PC-3 (cell line): Measurements from ENCODE around the gene LYSMD3. TPM values are rescaled to one million over a fixed set of nuclear protein-coding genes. Genes with fewer than 3 reads are reported as not detected.

Experiments used
- ATAC-seq: fragments of 200-7000 bp; cut with Tn5 transposase; 2 replicates; pipeline ENCODE4 v1.9.1; 2020; ENCODE audit warnings: mild to moderate bottlenecking, moderate library complexity
- BruUV-seq: library from RNA; stranded (reverse); fragments of 400-500 nt; replicated peaks from 2 replicates; lab custom pipeline; 2021; lab: Mats Ljungman, UMichigan
- CTCF ChIA-PET: fragments of 300-600 bp; sonication (Branson Sonifier 250); formaldehyde crosslinking; loops from one replicate; lab custom pipeline; 2022; ENCODE audit warnings: antibody characterized with exemption; lab: Charles Lee
- POLR2A ChIA-PET: fragments of 300-600 bp; sonication (Branson Sonifier 250); formaldehyde crosslinking; loops from one replicate; lab custom pipeline; 2022; ENCODE audit warnings: antibody characterized with exemption; ENCODE audit not compliant: unreplicated experiment; lab: Charles Lee
- DNase-seq: peaks from one replicate; pipeline ENCODE4 v3.0.0-alpha.2; 2015
- H2AFZ ChIP-seq: fragments of 300-600 bp; sonication (generic); 2 replicates; pipeline ENCODE4 v1.6.0; 2016; ENCODE audit warnings: antibody characterized with exemption, low read length
- H3F3A ChIP-seq: fragments of 300-600 bp; sonication (generic); one replicate; pipeline ENCODE4 v1.6.0; 2017; ENCODE audit warnings: antibody characterized with exemption, low read length, control low read depth, mild to moderate bottlenecking; ENCODE audit not compliant: unreplicated experiment
- H3K27ac ChIP-seq: fragments of 300-600 bp; sonication (generic); 2 replicates; pipeline ENCODE4 v1.5.1; 2016; ENCODE audit warnings: mild to moderate bottlenecking, low read length
- H3K27me3 ChIP-seq: fragments of 300-600 bp; sonication (generic); 2 replicates; pipeline ENCODE4 v1.6.1; 2016; ENCODE audit warnings: low read length, mixed read lengths
- H3K36me3 ChIP-seq: fragments of 300-600 bp; sonication (generic); 2 replicates; pipeline ENCODE4 v1.6.1; 2016; ENCODE audit warnings: low read depth, mixed run types, low read length, mixed read lengths
- H3K4me1 ChIP-seq: fragments of 300-600 bp; sonication (generic); 2 replicates; pipeline ENCODE4 v1.5.1; 2016; ENCODE audit warnings: low read length; ENCODE audit not compliant: insufficient read depth
- H3K4me2 ChIP-seq: fragments of 300-600 bp; sonication (generic); 2 replicates; pipeline ENCODE4 v1.6.0; 2016; ENCODE audit warnings: low read length
- H3K4me3 ChIP-seq: fragments of 300-600 bp; sonication (generic); 2 replicates; pipeline ENCODE4 v1.5.1; 2016; ENCODE audit warnings: mild to moderate bottlenecking, low read length, mixed read lengths
- H3K79me2 ChIP-seq: fragments of 300-600 bp; sonication (generic); 2 replicates; pipeline ENCODE4 v1.6.1; 2017; ENCODE audit warnings: low read length, mixed read lengths
- H3K9ac ChIP-seq: fragments of 300-600 bp; sonication (generic); 2 replicates; pipeline ENCODE4 v1.6.0; 2016; ENCODE audit warnings: mild to moderate bottlenecking, low read length
- H3K9me2 ChIP-seq: fragments of 300-600 bp; sonication (generic); replicated peaks from 2 replicates; pipeline ENCODE4 v1.6.1; 2016; ENCODE audit warnings: mixed run types, low read length, mixed read lengths
- H3K9me3 ChIP-seq: fragments of 300-600 bp; sonication (generic); 2 replicates; pipeline ENCODE4 v1.6.1; 2016; ENCODE audit warnings: low read length, mixed read lengths
- H4K20me1 ChIP-seq: fragments of 300-600 bp; sonication (generic); 2 replicates; pipeline ENCODE4 v1.6.1; 2016; ENCODE audit warnings: low read length, mixed read lengths
- CTCF ChIP-seq: fragments of 300-600 bp; sonication (generic); conservative IDR thresholded peaks from 2 replicates; pipeline ENCODE4 v1.5.1; 2017; ENCODE audit warnings: antibody characterized with exemption, low read depth, mild to moderate bottlenecking, low read length
- EZH2 ChIP-seq: fragments of 300-600 bp; sonication (generic); IDR thresholded peaks from one replicate; pipeline ENCODE4 v1.6.1; 2017; ENCODE audit warnings: antibody characterized with exemption, mild to moderate bottlenecking, low read length; ENCODE audit not compliant: unreplicated experiment
- EZH2phosphoT487 ChIP-seq: fragments of 300-600 bp; sonication (generic); IDR thresholded peaks from 2 replicates; pipeline ENCODE4 v1.6.1; 2018; ENCODE audit warnings: mild to moderate bottlenecking, antibody characterized with exemption, low read length, borderline replicate concordance
- intact Hi-C: fragments of 100-400 bp; cut with micrococcal nuclease; formaldehyde crosslinking; loops from 2 replicates; pipeline ENCODE4 v1.9.0; 2023
- total RNA-seq: library from RNA; depleted of rRNA; stranded (reverse); fragments of >200 nt; gene quantifications from 2 replicates; pipeline ENCODE4 v1.2.3, GENCODE V29; 2014

The LYSMD3 gene
- total RNA-seq, 1 experiment from 2014 or later, result 10.0 TPM

GRCh38 chr5:90510438-90510837, 18.9 kb downstream of the LYSMD3 start:
- Histone ChIP-seq H4K20me1 (no peaks in the 10 kb centered on the region), H3K36me3 (no peaks in the 10 kb centered on the region; the same call in 1 of the 2 replicates), H3K27me3 (no peaks in the 10 kb centered on the region), H3F3A (no peaks in the 10 kb centered on the region), H3K4me3 (no peak overlapping the region), H3K9ac (no peak overlapping the region), H3K27ac (no peak overlapping the region), H3K79me2 (no peaks in the 10 kb centered on the region), H3K4me2 (no peak overlapping the region), H3K9me2 (no peaks in the 10 kb centered on the region), H3K9me3 (no peaks in the 10 kb centered on the region), H2AFZ (no peak overlapping the region), H3K4me1 (peaks cover 9% of the 10 kb centered on the region)
- intact Hi-C loops, result no loop called here
- TF ChIP-seq EZH2, result no peak
- no peak for TF ChIP-seq EZH2phosphoT487
- no peak for TF ChIP-seq CTCF
- CTCF ChIA-PET, result no interaction called here
- POLR2A ChIA-PET, result interaction anchor here (0.7 kb wide), 1 partner anchor 384 kb away, joined by 11 read pairs; no protein-coding TSS in a partner anchor
- no peak for DNase-seq
- no peak for ATAC-seq
- BruUV-seq, result no TSS peak

- ChIA-PET POLR2A (no interaction called here), CTCF (no interaction called here)
- no peaks in the 10 kb centered on the region for H3K27me3 ChIP-seq
- H3K36me3 ChIP-seq, result no peaks in the 10 kb centered on the region; the same call in 1 of the 2 replicates
- TF ChIP-seq EZH2phosphoT487 (no peak), CTCF (no peak), EZH2 (no peak)
- H3K4me2 ChIP-seq, result no peak overlapping the region
- H3F3A ChIP-seq, result peaks cover 11% of the 10 kb centered on the region
- BruUV-seq, result no TSS peak
- H3K9me2 ChIP-seq, result no peaks in the 10 kb centered on the region
- no peak for DNase-seq
- peaks cover 35% of the 10 kb centered on the region for H3K4me1 ChIP-seq
- H3K9ac ChIP-seq, result no peak overlapping the region
- H3K9me3 ChIP-seq, result no peaks in the 10 kb centered on the region
- no peaks in the 10 kb centered on the region for H4K20me1 ChIP-seq
- ATAC-seq, result no peak
- H3K4me3 ChIP-seq, result no peak overlapping the region
- H3K79me2 ChIP-seq, result no peaks in the 10 kb centered on the region
- no peak overlapping the region for H3K27ac ChIP-seq
- intact Hi-C loops, result no loop called here
- no peak overlapping the region for H2AFZ ChIP-seq
These were observed 23.2 kb downstream of the LYSMD3 start for GRCh38 chr5:90506221-90506620.

- peaks cover 35% of the 10 kb centered on the region for H3K4me1 ChIP-seq
- peak overlapping the region; percentile 67; the same call in 1 of the 2 replicates for H3K27ac ChIP-seq
- DNase-seq (peak; percentile 84), ATAC-seq (peak; percentile 78)
- H3K27me3 ChIP-seq, result no peaks in the 10 kb centered on the region
- peak overlapping the region; percentile 0; the same call in 1 of the 2 replicates for H3K4me3 ChIP-seq
- peak overlapping the region; percentile 82 for H3K4me2 ChIP-seq
- TF ChIP-seq CTCF, result no peak
- TF ChIP-seq EZH2, result no peak
- TF ChIP-seq EZH2phosphoT487, result no peak
- peaks cover 11% of the 10 kb centered on the region for H3F3A ChIP-seq
- H2AFZ ChIP-seq, result no peak overlapping the region
- no peaks in the 10 kb centered on the region for H3K79me2 ChIP-seq
- ChIA-PET POLR2A (no interaction called here), CTCF (no interaction called here)
- intact Hi-C loops, result loop anchor here (1.0 kb wide), 1 partner anchor 25 kb away; the partner anchor contains the start of gene LYSMD3
- H3K9me3 ChIP-seq, result no peaks in the 10 kb centered on the region
- H3K9me2 ChIP-seq, result no peaks in the 10 kb centered on the region
- BruUV-seq, result no TSS peak
- H3K9ac ChIP-seq, result no peak overlapping the region; the same call in 1 of the 2 replicates
- no peaks in the 10 kb centered on the region; the same call in 1 of the 2 replicates for H3K36me3 ChIP-seq
- H4K20me1 ChIP-seq, result no peaks in the 10 kb centered on the region
These were observed 24.6 kb downstream of the LYSMD3 start for GRCh38 chr5:90504743-90505142.
